Fibroblast of skin of right quadriceps (primary cell): ENCODE data around the gene GNPTAB.

Source experiments
- DNase-seq: peaks from one replicate; pipeline ENCODE4 v3.0.0-alpha.2; 2013

Gene GNPTAB

DNA sequence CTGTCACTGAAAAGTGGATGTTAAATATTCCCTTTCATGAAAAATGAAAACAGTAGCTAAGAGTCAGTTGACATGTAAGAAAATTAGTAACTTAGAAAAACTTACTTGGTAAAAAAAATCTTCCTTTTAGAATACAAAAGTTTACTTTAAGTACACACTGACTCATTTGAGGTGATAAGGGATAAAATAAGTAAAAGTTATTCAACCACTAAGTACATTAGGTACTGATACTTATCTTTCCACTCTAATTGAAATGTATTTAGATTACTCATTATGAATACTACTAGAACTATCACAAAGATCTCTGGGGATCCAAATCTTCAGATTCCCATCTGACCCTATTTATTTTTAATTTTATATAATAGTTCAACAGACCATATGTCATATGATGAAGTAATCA, 103.7 kb downstream of the GNPTAB start:
- no peak for DNase-seq

DNA sequence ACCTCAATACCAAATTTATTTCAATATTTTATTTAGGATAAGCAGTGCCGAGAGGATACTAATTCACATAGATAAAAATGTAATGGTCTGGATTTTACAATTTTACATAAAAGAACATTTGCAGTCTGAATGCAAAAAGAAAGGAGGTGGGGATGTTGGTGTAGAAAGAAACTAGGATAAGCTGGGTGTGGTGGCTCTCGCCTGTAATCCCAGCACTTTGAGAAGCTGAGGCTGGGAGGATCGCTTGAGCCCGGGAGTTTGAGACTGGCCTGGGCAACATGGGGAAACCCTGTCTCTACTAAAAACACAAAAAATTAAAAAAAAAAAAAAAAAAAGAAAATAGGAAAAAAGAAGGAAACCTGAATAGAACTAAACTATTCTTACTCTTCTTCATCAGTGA, 108.4 kb downstream of the GNPTAB start:
- no peak for DNase-seq

- DNase-seq: no peak
Measured at GRCh38 chr12:101720118-101720517, 110.6 kb downstream of the GNPTAB start.

DNA sequence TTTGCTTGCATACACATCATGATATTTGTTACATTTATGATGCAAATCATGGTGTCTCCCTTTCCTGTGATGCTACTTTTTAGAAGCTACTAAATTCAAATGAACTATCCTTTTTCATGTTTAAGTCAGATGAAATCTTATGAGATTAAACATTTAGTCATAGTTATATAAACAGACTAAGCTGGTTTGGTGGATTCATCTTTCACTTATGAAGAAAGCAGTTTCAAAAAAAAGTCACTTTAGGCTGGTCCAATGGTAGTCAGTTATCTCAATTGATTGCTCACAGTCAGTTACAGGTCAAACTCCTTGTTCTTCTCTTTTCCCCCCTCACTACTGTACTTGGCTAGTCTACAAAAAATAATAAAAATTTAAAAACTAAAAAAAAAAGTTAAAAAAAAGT, 111.2 kb downstream of the GNPTAB start:
- no peak for DNase-seq

- no peak for DNase-seq
Measured at GRCh38 chr12:101714877-101715444, 115.8 kb downstream of the GNPTAB start.

- no peak for DNase-seq
Measured at GRCh38 chr12:101713930-101714329, 116.8 kb downstream of the GNPTAB start.

DNA sequence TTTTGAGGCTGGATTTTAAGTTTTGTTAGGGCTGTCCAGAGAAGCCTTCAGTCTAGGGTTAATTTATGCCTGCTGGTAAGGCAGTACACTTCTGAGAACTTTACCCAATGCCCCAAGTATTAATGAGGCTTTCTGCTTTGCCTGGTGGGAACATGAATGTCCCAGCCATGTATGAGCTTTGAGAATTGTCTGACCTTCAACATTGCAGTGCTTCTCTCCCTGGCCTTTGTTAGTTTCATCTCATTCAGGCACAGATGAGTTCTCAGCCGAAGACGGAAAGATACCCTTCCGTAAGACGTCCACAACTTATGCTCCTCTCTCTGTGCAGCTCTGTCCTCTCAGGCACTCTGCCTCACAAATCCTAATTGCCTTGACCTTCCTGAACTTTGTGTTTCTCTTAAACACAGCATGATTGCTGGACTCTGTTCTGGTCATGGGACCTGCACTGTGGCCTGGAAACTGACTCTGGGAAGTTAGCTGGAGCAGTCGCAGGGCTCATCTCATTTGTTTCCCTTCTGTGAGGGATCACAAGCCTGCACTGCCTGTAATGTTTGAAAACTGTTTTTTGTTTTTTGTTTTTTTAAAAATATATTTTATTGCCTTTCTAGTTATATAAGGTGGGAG, 117.6 kb downstream of the GNPTAB start:
- no peak for DNase-seq

DNA sequence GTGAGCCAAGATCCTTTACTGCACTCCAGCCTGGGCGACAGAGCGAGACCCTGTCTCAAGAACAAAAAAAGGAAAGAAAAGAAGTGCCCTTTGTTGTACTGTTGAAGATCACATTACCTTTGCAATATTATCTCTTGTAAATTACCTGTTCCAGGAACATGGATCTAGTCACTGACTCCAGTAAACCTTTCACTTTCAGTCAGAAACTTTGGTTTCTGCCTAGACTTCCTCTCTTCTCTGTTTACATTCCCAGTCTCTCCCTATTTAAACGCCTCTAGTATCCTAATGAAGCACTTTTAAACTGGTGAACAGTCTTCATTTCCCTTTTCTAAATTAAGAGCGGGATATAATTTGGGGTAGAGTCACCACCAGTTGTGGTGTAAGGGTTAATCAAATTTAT, 120.5 kb downstream of the GNPTAB start:
- no peak for DNase-seq

DNA sequence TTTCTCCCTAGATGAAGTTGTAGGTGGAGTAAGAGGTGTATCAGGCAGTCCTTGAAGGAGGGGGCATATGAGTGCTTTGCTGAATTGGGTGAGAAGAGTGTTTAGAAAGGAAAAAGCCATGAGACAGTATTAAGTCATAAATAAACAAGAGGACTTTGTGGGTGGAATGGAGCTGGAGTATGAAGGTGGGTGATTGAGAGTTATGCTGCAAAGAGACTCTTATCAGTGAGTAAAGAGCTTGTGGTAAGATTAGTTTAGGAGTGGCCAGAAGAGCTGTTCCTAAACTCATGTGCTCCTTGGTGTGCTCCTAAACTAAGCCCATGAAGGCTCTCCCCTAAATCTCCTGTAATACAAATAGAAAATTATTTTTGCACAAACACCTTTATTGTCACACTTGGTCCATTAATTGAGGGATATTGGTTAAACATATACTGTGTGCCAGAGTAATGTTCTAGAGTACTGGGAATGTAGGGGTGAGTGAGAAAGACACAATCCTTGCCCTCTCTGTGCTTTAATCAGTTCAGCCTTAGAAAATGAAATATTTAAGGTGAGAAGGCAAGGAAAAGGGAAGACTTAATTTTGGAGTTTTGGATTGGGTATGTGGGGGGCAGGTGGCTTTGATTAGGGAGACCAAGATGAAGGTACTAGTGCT, 123.5 kb downstream of the GNPTAB start:
- DNase-seq: no peak

DNA sequence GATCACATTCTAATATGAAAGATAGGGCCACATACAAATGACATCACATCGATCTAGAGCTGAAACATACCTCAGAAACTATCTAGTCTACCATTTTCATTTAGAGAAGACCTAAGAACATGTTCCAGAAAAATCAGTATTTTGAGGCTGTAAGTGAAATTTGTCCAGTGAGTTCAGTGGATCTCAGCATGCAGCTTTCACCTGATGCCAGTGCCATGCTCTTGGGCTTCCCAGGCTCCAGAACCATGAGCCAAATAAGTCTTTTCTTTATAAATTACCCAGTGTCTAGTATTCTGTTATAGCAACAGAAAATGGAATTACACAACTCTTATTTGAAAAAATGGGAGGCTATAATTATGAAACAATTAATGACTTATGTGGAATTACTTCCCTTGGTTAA, 124.4 kb downstream of the GNPTAB start:
- no peak for DNase-seq

- DNase-seq: no peak
Measured at GRCh38 chr12:101703487-101703886, 127.3 kb downstream of the GNPTAB start.

- DNase-seq: no peak
Measured at GRCh38 chr12:101700299-101700820, 130.4 kb downstream of the GNPTAB start.

DNA sequence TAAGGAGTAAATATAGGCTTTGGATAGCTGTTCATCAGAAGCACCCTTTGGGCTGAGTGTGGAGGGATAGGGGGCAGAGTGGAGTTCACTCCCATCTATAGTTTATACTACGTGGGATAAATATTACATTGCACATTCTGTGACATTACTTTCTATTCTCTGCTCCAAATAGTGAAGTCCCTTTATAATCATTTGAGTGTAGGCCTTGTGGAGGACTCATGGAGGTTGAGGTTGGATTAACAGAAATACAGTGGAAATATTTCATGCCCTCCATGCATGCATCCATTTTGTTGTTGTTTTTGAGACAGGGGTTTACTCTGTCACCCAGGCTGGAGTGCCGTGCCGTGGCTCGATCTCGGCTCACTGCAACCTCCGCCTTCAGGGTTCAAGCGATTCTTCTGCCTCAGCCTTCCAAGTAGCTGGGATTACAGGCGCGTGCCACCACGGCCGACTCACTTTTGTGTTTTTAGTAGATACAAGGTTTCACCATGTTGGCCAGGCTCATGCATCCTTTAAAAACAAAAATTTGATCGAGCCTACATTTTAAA, 131.9 kb downstream of the GNPTAB start:
- peak; percentile 8 for DNase-seq

- peak; percentile 40 for DNase-seq
Measured at GRCh38 chr12:101697930-101698799, 132.6 kb downstream of the GNPTAB start.

DNA sequence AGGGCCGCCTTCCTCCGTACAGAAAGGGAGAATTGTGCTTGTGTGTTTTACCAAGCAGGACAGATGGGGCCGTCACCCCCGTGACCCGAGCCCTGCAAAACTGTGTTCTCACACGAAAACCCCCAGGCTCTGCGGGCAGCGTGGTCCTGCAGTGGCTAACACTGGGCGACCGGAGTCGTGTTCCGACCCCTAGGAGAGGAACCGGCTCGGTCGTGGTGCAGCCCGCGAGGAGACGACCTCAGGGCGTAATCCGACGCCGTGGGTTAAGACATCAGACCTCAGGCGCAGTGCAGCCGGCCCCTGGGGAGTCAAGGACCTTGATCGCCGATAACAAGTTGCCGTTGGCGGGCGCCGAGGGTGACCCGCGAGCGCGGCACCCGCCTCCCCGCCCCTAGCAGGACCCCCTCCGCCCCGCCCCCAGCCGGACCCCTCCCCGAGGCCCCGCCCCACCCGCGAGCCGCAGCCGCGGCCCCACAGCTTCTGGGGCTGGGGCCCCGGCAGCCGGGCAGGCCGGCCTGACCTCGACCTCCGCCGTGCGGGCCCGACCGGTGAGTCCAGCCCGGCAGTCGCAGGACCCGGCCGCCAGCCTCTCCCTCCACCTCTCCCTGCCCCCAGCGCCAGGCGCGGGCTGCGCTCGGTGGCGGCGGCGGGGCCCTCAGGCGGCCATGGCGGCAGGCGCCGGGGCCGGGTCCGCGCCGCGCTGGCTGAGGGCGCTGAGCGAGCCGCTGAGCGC, 133.4 kb downstream of the GNPTAB start, which contains the start of gene CHPT1:
Gene CHPT1, plus strand, starts transcription at position 444 of the 733 bp plus-strand sequence. Its CDS starts 222 bp downstream, at position 666.
- peak; percentile 18 for DNase-seq

DNA sequence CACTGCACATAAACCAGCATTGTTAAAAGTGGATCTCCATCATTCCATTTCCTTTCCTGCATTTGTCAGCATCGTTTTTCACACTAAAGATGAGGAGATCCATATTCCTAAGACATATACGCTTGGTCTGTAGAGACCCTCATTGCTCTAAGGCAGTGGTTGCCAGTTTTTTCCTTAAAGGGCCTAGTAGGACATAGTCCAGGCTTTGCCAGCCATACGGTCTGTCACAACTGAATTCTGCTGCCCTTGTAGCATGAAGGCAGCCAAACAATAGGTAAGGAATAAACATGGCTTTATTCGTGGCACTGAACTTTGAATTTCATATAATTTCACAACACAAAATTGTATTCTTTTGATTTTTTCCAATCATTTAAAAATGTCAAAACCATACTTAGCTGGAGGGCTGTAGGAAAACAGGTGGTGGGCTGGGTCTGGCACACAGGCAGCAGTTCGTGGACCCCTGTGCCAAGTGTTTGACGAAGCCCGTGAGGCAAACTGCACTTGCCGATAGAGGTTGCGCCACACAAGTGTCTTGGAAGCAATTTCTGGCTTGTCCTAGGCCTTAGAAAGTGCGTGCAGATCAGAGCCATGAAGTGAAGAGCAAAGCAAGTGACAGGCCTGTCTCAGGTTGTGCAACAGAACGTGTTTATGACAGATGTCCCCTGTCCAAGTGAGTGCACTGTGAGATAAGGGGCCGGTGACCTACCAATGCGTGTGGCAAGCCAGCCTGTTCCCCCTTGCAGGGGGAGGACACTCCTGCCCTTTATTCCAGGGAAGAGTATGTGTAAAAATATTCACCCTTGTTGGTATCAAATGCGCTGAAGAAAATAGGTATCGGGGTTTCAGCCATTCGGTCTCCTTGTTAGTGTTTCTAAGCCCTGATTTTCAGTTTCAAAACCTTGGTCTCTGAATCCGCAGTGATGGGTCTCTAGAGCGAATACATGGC, 134.2 kb downstream of the GNPTAB start:
- no peak for DNase-seq

DNA sequence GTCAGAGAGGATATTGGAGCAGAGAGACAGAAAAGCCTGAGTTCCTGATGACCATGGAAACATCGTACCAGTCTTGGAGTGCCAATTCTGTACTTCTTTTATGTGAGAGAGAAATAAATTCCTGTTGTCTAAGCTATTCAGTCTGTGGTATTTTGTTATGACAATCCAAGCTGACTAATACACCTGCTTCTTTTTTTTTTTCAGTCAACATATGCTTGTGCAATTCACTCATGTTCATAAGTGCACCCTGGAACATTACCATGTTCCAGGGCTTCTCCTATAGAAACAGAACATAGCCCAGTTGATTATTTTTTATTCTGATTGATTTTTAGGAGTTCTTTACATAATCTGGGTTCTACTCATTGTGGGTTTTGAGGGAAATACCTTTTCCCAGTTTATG, 135.1 kb downstream of the GNPTAB start:
- no peak for DNase-seq
